HG03095 (cell line): ENCODE results near the gene CCBE1.

Source experiments
- ATAC-seq: cut with Tn5 transposase; IDR thresholded peaks from one replicate; pipeline ENCODE4 v1.9.1; 2021; ENCODE audit warnings: moderate library complexity; ENCODE audit not compliant: unreplicated experiment

Gene CCBE1

DNA sequence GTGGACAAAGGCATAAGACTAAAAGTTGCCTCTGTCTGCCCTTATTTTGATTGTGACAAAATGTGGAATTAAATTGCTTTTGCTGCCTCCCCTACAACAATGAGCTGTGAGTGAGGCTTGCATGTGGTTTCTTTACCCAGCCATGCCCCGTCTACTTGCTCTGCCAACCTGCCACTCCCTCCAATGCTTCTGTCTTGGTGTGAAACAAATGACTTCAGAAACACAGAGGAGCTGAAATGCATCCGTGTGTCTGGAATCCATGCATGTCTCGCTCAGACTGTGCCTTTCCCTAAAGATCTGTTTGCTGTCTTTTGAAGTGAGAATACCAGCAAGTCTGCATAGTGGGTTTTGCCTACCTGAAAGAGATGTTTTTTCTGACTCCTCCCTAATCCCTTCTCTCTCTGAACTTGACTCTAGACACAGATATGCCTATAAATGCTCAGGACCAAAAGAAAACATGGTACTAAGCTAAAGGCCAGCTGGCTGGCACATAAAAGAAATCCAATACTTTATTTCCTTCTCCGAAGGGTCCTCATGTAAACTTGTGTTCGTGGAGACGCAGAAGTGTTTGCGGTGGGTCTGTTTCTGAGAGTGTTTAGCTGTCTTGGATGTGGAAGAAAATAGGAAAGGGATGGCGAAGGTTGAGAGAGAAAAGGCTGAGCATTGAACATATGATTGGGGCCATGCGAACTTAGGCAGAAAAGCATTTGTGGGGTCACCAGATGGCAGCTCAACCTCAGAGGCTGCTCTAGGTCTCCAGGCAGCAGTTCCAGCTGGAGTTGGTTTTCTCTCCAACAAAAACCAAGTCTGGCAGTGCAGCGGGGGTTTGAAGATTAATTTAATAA, 120.5 kb downstream of the CCBE1 start:
- no peak for ATAC-seq

DNA sequence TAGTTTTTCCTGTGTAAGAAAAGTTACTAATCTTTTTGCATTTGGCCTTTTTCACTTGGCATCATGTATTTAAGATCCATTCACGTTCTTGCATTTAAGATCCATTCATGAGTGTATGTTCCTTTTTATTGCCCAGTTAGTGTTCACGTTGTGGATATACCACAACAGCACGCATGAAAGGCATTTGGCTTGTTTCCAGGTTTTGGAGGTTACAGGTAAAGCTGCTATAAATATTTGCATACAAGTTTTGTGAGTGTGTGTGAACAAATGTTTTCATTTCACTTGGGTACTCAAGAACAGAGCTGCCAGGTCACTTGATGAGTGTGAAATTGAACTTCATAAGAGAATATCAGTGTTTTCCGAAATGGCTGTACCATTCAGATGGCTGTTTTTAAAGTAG, 121.2 kb downstream of the CCBE1 start:
- ATAC-seq, result no peak

DNA sequence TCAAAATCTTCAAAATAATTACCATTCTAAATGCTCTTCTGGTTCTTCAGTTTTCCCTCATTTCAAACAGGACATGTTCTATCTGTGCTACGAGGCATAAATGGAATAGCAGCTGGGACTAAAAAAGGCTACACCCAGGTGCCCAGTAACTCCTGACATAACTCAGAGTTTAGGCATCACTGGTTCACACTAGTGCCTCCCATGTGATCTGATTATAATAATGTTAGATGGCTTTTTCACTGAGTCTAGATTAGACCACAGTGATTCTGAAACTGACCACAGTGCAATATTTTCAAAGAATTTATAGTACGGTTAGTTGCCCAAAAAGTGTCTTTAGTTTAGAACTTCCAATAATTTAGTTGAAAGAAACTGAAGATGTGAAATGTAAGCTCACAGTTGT, 123.3 kb downstream of the CCBE1 start:
- ATAC-seq, result no peak

DNA sequence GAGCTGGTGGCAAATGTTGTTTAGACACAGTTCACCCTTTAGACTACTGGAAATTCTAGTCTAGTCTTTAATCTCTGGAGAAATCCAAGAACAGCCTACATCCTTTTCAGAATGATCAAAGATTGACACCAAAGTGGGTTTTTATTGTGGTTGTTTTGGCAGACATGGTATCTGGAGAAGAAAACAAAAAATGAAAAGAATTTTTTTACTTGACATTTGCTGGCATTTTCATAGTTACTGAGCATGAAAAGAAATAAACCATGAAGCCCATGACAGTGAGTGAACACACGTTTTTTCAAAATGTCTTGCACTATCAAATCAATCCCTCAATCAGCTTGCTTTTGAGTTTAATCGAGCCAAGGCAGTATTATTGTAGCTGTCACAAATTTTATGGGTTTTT, 125.3 kb downstream of the CCBE1 start:
- ATAC-seq, result no peak

DNA sequence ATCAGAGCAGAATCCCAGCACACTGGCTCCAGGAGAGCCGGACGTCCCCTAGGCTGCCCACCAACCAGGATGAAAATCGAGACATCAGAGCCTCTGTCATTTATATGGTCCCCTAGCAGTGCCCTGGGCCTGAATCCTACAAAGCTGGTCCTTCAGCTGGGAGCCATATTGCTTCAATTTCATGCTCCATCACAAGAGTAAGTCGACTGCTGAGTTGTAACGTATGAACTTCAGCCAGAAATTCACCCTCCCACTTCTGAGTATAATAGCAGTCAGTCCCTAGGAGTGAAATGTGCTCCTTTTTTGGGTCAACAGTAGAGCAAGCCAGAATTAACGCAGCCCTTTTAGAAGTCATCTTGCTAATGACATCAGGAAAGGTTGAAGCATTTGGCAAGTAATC, 126.4 kb downstream of the CCBE1 start:
- no peak for ATAC-seq

DNA sequence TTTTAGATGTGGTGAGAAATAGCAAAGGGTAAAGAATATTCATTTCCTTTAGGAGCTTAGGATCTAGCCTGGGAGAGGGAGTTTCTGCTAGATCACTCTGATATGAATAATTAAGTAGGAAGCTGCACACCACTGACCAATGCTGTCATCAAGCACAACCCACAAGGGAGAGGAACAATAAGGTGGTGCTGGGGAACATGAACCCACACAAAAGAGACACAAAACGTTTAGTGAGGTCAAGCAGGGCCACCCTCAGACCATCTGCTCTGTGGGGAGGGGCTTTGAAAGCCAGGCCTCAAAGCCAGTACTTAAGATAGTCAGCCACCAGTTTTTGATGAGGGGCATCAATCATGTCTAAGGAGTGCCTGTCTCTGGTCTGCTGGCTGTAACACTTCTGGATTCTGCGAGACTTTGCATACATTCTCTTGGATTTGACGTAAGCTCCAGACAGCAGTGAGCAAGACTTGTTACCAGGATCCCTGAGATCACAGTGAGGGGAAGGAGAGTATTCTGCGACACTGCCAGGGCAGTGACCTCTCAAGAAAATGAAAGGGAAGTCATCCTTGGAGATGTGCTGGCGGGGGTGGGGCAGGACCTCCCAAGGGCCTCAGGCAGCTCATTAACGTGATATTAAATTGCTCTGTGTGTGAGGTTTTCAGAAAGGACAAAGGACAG, 127.0 kb downstream of the CCBE1 start:
- ATAC-seq, result no peak

DNA sequence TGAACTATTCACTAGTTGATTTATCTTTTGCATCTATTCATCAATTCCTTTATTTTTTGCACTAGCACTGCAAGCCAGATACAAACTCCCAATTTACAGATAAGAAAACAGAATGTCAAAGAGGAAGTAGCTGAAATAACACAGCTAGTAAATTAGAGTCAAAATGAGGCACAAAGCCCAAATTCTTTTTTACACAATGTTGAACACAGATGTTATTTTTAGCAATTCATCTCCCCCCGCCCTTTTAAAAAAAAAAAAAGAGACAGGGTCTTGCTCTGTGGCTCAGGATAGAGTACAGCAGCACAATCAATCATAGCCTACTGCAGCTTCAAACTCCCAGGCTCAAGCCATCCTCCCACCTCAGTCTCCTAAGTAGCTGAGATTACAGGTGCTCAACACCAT, 127.8 kb downstream of the CCBE1 start:
- ATAC-seq, result no peak

DNA sequence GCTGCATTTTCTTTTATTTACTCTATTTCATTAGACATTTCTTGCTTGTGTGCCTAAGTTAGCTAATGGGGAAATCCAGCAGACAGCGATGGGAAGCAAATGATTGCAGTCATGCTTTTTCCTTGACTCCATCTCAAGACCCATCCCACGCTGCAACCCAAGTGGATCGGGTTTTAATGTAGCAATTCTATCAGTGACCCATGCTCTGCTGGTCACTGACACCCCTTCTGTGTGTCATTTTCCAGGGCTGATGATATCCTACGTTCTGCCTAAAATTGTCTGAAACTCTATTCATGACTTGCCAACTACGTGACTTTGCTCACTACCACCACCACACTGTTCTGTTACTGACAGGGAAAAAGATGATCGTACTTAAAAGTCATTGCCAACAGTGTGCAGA, 129.8 kb downstream of the CCBE1 start:
- ATAC-seq, result no peak

DNA sequence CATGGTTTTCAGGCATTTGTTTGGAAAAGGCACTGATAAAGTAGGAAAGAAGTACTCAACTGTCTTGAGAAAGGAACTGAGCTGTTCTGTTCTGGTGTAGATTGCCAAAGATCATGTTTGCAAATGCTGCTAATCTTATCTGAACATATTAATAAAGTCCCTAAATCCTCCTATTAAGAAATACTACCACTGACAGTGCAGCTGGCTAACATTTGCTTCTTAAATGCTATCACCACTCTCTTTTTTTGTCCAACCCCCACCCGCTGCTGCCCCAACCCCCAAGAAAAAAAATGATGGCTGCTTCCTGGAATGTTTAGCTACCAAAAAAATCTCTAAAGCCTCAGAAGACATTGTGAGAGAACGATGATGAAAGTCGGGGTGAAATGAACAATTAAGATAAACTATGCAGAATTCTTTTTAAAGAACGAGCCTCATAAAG, 130.7 kb downstream of the CCBE1 start:
- no peak for ATAC-seq

DNA sequence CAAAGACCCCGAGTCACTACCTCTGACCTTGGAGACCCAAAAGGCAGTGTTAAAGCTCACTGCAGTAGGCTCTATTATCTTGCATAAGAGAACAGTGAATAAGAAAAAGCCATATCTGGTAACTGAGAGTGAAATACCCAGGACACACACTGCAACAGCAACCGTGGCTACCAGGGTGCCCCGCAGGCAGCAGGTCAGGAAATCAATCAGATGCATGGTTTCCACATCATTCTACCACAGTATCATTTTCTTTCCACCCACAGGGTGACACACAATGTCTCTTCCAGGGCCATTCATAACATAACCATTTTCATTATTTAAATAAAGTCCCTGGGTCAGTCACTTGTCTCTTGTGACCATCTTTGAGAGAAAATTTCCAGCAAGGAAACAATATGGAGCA, 131.3 kb downstream of the CCBE1 start:
- no peak for ATAC-seq

DNA sequence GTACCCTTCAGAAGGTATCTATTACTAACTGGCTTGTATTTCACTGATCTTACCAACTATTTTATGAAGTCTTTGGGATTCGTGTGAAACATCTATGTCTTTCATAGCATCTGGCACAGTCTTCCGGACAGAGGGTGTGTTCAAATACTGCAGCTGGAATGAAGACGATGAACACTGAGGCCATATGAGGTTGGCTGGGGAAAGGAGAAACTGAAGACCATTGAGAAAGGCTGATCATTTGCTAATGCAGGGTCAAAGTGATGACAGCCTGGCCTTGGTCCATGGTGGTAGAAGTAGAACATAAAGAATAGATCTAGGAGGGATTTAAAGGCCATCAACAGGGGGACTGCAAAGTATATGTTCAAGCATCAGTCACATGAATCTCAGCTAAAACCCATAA, 132.7 kb downstream of the CCBE1 start:
- ATAC-seq, result no peak

DNA sequence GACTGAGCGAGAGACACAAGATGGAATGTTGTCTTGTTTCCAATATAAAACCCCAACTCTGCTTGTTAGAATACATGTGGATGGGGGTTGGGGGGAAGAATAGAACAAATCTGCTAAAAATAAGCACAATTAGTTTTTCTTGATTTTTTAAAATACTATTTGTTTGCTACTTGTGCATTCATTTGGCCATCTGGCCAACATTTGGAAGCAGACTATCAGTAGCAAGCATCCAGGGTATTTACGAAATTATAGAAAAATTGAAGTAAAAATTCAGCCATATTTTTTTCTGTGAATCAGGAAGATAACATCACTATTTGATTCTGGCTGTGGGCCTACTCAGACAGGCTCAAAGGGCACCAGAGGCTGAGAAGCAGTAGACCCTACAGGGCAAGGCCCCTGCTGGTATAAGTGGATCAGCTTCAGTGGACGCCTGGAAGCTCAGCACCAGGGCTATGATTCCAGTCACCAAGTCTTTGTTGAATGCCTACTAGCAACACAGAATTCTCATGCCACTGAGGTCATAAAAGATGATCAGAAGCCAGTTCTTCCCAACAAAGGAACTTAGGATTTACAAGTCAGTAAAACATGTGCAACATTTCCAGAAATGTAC, 133.9 kb downstream of the CCBE1 start:
- ATAC-seq, result no peak

DNA sequence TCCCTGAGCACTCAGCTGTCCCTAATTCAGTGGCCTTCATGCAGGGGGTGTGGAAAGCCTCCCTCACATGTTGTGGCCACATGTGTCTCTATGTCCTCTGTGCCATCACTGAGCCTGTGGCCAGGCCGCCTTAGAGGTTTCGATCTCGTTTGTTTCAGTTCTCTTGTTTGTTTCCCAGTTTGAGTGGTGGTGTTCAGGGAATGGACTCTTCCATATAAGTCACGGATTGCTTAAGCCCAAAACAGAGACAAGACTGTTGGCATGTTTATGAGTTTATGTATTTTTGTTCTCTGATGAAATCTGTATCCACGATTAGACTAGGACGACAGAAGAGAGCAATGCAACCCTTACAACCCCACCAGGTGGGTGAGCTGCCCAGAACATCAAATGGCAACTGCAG, 134.5 kb downstream of the CCBE1 start:
- no peak for ATAC-seq

DNA sequence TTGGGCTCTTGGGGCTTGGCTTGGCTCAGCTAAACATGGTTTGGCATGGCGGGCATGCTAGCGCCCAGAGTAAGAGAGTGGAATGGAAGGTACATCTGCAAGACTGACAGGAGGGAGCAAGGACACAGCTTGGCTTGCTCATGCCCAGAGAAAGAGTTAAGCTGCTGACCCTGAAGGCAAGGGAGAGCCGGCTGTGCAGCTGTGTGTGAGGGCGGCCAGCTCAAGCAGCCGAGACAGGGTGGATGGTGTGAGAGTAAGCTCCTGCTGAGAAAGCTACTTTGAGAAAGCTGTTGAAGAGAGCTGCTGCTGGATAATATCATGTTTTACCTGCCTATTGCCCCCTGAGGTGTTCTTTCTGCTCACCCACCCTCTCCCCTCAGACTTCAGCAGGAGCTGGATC, 135.6 kb downstream of the CCBE1 start:
- ATAC-seq, result no peak

DNA sequence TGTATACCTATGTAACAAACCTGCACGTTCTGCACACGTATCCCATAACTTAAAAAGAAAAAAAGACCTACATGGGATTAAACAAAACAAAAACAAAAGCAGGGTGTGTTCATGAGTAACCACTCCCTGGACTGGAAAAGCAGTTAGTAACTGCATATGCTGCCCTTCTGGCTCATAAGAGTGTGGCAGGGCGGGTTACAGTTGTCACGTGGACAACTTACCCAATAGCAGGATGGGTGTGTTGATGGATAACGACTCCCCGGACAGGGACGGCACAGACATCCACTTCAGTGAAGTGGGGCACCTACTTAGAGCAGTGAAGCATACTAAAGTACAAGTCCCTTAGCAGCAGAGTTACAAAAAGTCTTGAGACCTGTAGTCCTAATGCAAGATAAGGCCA, 136.7 kb downstream of the CCBE1 start:
- ATAC-seq, result no peak

DNA sequence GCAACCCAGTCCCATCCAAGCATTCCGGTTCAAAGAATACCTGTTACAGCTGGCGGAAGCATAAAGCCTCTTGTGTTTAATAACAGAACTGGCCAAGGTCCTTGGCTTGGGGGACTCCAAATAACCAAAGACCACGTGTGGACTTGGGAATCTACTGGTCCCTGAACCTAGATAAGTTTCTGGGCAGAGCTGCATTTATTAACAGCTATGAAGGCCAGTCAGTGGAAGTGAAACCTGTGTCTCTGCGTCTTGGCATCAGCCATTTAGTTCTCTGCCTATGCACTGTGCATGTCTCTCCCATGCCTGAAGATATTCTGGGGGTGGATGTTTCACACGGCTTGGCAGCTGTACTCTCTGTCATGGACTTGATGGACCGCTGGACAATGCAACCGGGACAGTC, 137.7 kb downstream of the CCBE1 start:
- ATAC-seq, result no peak

DNA sequence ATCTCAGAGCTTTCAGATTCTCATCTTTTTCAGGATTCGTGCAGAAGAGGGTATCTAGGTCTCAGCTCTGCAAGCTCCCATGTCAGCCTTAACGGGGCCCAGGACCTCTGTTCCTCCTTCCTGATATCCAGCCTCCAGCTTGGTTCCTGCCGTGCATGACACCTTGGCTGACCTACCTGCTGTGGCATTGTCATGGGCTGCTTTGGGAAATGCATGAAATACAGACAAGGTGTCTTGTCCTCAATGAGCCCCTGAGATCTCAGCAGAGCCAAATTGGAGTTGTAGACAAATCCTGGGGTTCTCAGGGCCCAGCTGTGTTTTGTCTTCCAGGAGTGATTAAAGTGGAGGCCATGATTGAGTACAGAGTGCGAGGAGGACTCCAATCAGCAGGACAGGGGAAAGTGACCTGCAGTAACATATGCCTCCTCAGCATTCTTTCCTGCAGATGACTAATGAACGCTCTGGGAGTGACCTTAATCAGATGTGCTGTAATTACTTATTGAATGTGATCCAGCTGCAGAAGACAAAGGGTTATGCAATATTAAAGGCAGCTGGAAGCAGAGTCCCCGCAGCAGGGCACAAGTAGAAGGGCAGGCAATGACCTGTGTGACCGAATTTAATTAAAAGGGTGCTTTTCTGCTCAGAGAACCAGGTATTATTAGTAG, 141.1 kb downstream of the CCBE1 start:
- no peak for ATAC-seq

DNA sequence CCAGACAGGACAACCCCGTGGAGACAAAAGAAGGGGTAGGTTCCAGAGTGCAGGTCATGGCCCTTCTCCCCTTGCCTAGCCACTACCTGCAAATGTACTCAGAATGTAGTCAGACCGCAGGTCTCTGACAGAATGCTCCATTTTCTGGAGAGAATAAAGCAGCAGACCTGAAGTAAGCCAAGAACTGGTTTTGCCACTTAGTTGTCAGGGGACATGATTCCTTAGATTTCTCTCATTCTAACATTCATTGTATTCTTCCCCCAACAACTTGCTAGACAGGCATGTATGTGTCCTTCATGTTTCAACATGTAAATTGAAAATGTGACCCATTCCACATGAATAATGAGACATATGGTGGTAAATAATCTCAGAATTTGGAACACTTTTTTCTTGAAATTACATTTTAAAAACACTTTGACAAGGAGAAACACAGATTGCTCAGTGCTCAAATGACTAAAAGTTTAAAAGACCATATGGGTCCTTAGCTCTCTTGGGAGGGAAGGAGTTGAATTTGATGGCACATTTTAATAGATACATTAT, 142.4 kb downstream of the CCBE1 start:
- no peak for ATAC-seq

DNA sequence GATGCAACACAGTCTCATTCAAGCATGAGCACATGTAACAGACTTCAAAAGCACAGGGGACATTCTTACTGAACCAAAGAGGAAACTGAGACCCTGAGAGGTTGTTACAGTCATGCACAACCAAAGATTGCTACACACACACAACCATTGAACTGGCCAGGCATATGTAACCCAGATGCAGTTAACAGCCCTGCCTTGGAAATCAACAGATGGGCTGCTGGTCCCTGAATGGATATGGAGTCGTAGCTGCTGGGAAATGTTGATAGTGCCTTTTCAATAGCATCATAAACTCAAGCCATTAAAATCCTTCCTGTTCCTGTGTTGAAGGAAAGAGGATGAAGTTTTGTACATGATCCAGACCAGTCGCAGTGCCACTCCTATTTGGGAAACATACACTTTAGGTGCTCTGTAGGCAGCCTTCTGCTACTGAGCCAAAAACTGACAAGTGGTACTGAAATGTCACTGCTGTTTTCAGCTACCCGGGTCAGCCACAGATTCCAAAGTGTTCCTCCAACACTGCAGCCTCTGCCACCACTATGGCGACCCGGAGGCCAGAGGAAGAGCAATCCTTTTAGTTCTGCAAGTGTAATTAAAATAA, 143.9 kb downstream of the CCBE1 start:
- ATAC-seq, result no peak

DNA sequence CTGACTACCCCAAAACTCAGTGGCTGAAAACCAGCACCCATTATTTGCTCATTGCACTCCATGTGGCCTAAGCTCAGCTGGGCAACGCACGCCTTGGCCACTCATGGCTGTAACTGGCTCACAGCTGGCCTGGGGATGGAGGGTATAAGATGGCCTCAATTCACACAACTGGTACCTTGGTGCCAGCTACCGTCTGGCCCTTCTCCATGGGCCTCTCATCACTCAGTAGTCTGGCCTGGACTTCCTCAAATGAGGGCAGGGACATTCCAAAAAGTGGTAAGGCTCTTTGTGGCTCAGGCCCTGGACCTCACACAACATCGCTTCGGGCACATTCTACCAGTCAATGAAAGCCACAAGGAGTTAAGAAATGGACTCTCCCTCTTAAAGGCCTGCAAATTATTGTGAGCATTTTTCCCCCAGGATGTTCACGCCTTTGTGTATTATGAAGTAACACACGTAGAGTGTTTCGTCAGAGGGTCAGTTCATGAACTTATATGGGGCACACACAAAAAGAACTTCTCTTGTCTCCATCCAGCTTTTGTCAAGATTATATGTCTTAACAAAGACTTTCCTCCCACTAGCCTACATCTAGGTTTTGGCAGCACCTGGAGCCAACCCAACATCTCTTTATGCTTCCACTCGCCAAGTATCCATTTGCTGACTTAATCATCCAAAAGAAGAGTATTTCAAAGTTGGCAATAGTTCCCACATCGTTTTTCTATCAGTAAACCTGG, 145.2 kb downstream of the CCBE1 start:
- ATAC-seq, result no peak
